Neural cell (in vitro differentiated cells): ENCODE data around the gene PHB1. TPM values are rescaled to one million over a fixed set of nuclear protein-coding genes. Genes with fewer than 3 reads are reported as not detected.

Experiments used
- H2AFZ ChIP-seq: fragments of 200-600, 300-800 bp; sonication (generic), shearing (Covaris generic); 2 replicates; pipeline ENCODE4 v1.6.0; 2014; ENCODE audit warnings: low read depth, mild to moderate bottlenecking, antibody characterized with exemption, low read length, moderate library complexity
- H3F3A ChIP-seq: fragments of 200-600 bp; shearing (Covaris generic); 2 replicates; pipeline ENCODE4 v1.6.1; 2016; ENCODE audit warnings: mild to moderate bottlenecking, moderate library complexity, mixed read lengths, antibody characterized with exemption, low read length; ENCODE audit not compliant: insufficient read depth, poor library complexity, severe bottlenecking
- H3K27ac ChIP-seq: fragments of 200-600, 300-800 bp; sonication (generic), shearing (Covaris generic); 2 replicates; pipeline ENCODE4 v1.5.1; 2014; ENCODE audit warnings: mild to moderate bottlenecking, low read length, moderate library complexity
- H3K27me3 ChIP-seq: fragments of 300-800, 200-600 bp; sonication (generic), shearing (Covaris generic); 2 replicates; pipeline ENCODE4 v1.6.0; 2014; ENCODE audit warnings: mild to moderate bottlenecking, low read depth, low read length, moderate library complexity; ENCODE audit not compliant: insufficient read depth
- H3K36me3 ChIP-seq: fragments of 300-800, 200-600 bp; sonication (generic), shearing (Covaris generic); 2 replicates; pipeline ENCODE4 v1.5.1; 2014; ENCODE audit warnings: mild to moderate bottlenecking, antibody characterized with exemption, low read length, moderate library complexity; ENCODE audit not compliant: insufficient read depth
- H3K4me2 ChIP-seq: fragments of 300-800, 200-600 bp; sonication (generic), shearing (Covaris generic); 2 replicates; pipeline ENCODE4 v1.6.0; 2014; ENCODE audit warnings: mild to moderate bottlenecking, low read length
- H3K4me3 ChIP-seq: fragments of 300-800, 200-600 bp; sonication (generic), shearing (Covaris generic); 2 replicates; pipeline ENCODE4 v1.5.1; 2014; ENCODE audit warnings: mild to moderate bottlenecking, low read length, moderate library complexity
- H3K79me2 ChIP-seq: fragments of 200-600 bp; shearing (Covaris generic); replicated peaks from 2 replicates; pipeline ENCODE4 v1.6.0; 2014; ENCODE audit warnings: mild to moderate bottlenecking, low read length, moderate library complexity; ENCODE audit not compliant: insufficient read depth
- H3K9ac ChIP-seq: fragments of 300-800, 200-600 bp; sonication (generic), shearing (Covaris generic); 2 replicates; pipeline ENCODE4 v1.6.1; 2016; ENCODE audit warnings: mild to moderate bottlenecking, low read length, mixed read lengths
- H3K9me2 ChIP-seq: fragments of 200-600 bp; shearing (Covaris generic); 2 replicates; pipeline ENCODE4 v1.6.1; 2016; ENCODE audit warnings: mild to moderate bottlenecking, low read length, mixed read lengths; ENCODE audit not compliant: insufficient read depth
- H3K9me3 ChIP-seq: fragments of 200-600, 300-800 bp; sonication (generic), shearing (Covaris generic); 2 replicates; pipeline ENCODE4 v1.6.1; 2016; ENCODE audit warnings: mild to moderate bottlenecking, mixed run types, low read length, moderate library complexity, mixed read lengths
- H4K20me1 ChIP-seq: fragments of 200-600 bp; shearing (Covaris generic); 2 replicates; pipeline ENCODE4 v1.6.1; 2016; ENCODE audit warnings: mild to moderate bottlenecking, mixed run types; ENCODE audit not compliant: insufficient read depth
- EP300 ChIP-seq: fragments of 450-650 bp; conservative IDR thresholded peaks from 2 replicates; pipeline ENCODE4 v1.6.1; 2014; ENCODE audit warnings: antibody characterized with exemption, mild to moderate bottlenecking, moderate library complexity; ENCODE audit not compliant: poor library complexity, severe bottlenecking
- EZH2 ChIP-seq: fragments of 200-600, 300-800 bp; shearing (Covaris generic), sonication (generic); IDR thresholded peaks from 2 replicates; pipeline ENCODE4 v1.6.1; 2014; ENCODE audit warnings: antibody characterized with exemption, low read length, borderline replicate concordance, mild to moderate bottlenecking; ENCODE audit not compliant: insufficient read depth, poor library complexity, severe bottlenecking
- MXI1 ChIP-seq: fragments of 450-650 bp; conservative IDR thresholded peaks from 2 replicates; pipeline ENCODE4 v1.6.1; 2014; ENCODE audit warnings: antibody characterized with exemption, mild to moderate bottlenecking; ENCODE audit not compliant: poor library complexity, severe bottlenecking
- POLR2AphosphoS5 ChIP-seq: IDR thresholded peaks from 2 replicates; pipeline ENCODE4 v1.6.1; 2012
- RAD21 ChIP-seq: fragments of 450-650 bp; conservative IDR thresholded peaks from 2 replicates; pipeline ENCODE4 v1.6.1; 2014; ENCODE audit warnings: antibody characterized with exemption, mild to moderate bottlenecking, moderate library complexity
- SMC3 ChIP-seq: fragments of 450-650 bp; conservative IDR thresholded peaks from 2 replicates; pipeline ENCODE4 v1.6.1; 2014; ENCODE audit warnings: antibody characterized with exemption, mild to moderate bottlenecking, moderate library complexity; ENCODE audit not compliant: poor library complexity
- TAF1 ChIP-seq: IDR thresholded peaks from 2 replicates; pipeline ENCODE4 v1.6.1; 2012; ENCODE audit warnings: low read depth
- polyA plus RNA-seq: library from polyadenylated mRNA; depleted of rRNA; stranded (reverse); fragments of >200 nt; gene quantifications from 2 replicates; pipeline ENCODE4 v1.2.3, GENCODE V29; 2014
- TF ChIP-seq, protein P1 (sequence below): IDR thresholded peaks from 2 replicates; pipeline ENCODE4 v1.6.1; 2012; ENCODE audit warnings: borderline replicate concordance
- TF ChIP-seq, protein P2 (sequence below): fragments of 450-650 bp; IDR thresholded peaks from 2 replicates; pipeline ENCODE4 v1.5.1; 2014; ENCODE audit warnings: antibody characterized with exemption, mild to moderate bottlenecking, moderate library complexity; ENCODE audit not compliant: poor library complexity, severe bottlenecking

Gene PHB1
- polyA plus RNA-seq, 1 donor from 2014 or later: 99.0 TPM

GRCh38 chr17:49388692-49389513 is 25.8 kb downstream of the PHB1 start:
- no peak for TF ChIP-seq RAD21
- no peak for TF ChIP-seq POLR2AphosphoS5
- TF ChIP-seq SMC3: no peak
- TF ChIP-seq, protein P1, sequence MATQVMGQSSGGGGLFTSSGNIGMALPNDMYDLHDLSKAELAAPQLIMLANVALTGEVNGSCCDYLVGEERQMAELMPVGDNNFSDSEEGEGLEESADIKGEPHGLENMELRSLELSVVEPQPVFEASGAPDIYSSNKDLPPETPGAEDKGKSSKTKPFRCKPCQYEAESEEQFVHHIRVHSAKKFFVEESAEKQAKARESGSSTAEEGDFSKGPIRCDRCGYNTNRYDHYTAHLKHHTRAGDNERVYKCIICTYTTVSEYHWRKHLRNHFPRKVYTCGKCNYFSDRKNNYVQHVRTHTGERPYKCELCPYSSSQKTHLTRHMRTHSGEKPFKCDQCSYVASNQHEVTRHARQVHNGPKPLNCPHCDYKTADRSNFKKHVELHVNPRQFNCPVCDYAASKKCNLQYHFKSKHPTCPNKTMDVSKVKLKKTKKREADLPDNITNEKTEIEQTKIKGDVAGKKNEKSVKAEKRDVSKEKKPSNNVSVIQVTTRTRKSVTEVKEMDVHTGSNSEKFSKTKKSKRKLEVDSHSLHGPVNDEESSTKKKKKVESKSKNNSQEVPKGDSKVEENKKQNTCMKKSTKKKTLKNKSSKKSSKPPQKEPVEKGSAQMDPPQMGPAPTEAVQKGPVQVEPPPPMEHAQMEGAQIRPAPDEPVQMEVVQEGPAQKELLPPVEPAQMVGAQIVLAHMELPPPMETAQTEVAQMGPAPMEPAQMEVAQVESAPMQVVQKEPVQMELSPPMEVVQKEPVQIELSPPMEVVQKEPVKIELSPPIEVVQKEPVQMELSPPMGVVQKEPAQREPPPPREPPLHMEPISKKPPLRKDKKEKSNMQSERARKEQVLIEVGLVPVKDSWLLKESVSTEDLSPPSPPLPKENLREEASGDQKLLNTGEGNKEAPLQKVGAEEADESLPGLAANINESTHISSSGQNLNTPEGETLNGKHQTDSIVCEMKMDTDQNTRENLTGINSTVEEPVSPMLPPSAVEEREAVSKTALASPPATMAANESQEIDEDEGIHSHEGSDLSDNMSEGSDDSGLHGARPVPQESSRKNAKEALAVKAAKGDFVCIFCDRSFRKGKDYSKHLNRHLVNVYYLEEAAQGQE: no peak
- no peak for TF ChIP-seq EP300
- TF ChIP-seq MXI1: no peak
- no peak for TF ChIP-seq EZH2
- no peak for TF ChIP-seq TAF1
- TF ChIP-seq, protein P2, sequence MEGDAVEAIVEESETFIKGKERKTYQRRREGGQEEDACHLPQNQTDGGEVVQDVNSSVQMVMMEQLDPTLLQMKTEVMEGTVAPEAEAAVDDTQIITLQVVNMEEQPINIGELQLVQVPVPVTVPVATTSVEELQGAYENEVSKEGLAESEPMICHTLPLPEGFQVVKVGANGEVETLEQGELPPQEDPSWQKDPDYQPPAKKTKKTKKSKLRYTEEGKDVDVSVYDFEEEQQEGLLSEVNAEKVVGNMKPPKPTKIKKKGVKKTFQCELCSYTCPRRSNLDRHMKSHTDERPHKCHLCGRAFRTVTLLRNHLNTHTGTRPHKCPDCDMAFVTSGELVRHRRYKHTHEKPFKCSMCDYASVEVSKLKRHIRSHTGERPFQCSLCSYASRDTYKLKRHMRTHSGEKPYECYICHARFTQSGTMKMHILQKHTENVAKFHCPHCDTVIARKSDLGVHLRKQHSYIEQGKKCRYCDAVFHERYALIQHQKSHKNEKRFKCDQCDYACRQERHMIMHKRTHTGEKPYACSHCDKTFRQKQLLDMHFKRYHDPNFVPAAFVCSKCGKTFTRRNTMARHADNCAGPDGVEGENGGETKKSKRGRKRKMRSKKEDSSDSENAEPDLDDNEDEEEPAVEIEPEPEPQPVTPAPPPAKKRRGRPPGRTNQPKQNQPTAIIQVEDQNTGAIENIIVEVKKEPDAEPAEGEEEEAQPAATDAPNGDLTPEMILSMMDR: no peak

DNA sequence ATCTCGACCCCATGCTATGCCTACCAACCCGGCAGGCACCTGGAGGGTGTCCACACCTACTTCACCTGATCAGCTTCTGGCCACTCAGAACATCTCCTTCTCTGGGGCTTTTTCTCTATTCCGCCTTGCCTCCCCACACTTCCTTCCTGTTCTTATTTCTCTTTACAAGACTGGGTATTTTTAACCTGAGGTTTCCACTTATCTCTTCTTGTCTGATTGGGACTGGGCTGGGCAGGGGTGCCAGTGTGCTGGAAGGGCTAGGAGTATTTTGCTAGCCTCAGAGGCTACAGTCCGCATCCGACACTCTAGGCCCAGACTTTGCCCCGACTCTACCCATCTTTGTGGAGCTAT is 26.4 kb downstream of the PHB1 start:
- H4K20me1 ChIP-seq: no peaks in the 10 kb centered on the region
- H3K4me2 ChIP-seq: no peak overlapping the region
- no peaks in the 10 kb centered on the region for H3K36me3 ChIP-seq
- H3K9ac ChIP-seq: no peak overlapping the region
- H3F3A ChIP-seq: no peaks in the 10 kb centered on the region
- no peak overlapping the region for H2AFZ ChIP-seq
- TF ChIP-seq RAD21 (no peak), EP300 (no peak), TAF1 (no peak), POLR2AphosphoS5 (no peak), SMC3 (no peak), EZH2 (no peak), MXI1 (no peak)
- TF ChIP-seq, protein P1: no peak
- TF ChIP-seq, protein P2: no peak
- H3K27ac ChIP-seq: no peak overlapping the region
- no peaks in the 10 kb centered on the region for H3K79me2 ChIP-seq
- no peak overlapping the region for H3K4me3 ChIP-seq
- H3K9me2 ChIP-seq: no peaks in the 10 kb centered on the region
- H3K9me3 ChIP-seq: no peaks in the 10 kb centered on the region
- H3K27me3 ChIP-seq: no peaks in the 10 kb centered on the region

More at GRCh38 chr17:49388692-49389513, 25.8 kb downstream of the PHB1 start:
- H3F3A ChIP-seq: no peaks in the 10 kb centered on the region
- H3K9me3 ChIP-seq: no peaks in the 10 kb centered on the region
- no peak overlapping the region for H3K27ac ChIP-seq
- H3K4me3 ChIP-seq: no peak overlapping the region
- no peak overlapping the region for H2AFZ ChIP-seq
- no peaks in the 10 kb centered on the region for H4K20me1 ChIP-seq
- H3K9ac ChIP-seq: no peak overlapping the region
- no peaks in the 10 kb centered on the region for H3K9me2 ChIP-seq
- H3K36me3 ChIP-seq: no peaks in the 10 kb centered on the region
- H3K27me3 ChIP-seq: no peaks in the 10 kb centered on the region
- no peak overlapping the region for H3K4me2 ChIP-seq
- H3K79me2 ChIP-seq: no peaks in the 10 kb centered on the region
